IMR-90 (cell line): ENCODE data around the gene AXIN2.

ENCODE experiments used
- BHLHE40 ChIP-seq: fragments of 150-350 bp; IDR thresholded peaks from 2 replicates; pipeline ENCODE4 v1.6.1; 2016; ENCODE audit warnings: mild to moderate bottlenecking, low read depth, low read length
- CEBPB ChIP-seq: IDR thresholded peaks from 2 replicates; pipeline ENCODE4 v1.6.1; 2012; ENCODE audit warnings: low read depth, low read length, improper control_type of control experiment
- CHD1 ChIP-seq: IDR thresholded peaks from 2 replicates; pipeline ENCODE4 v1.6.1; 2012; ENCODE audit warnings: low read depth, low read length, improper control_type of control experiment
- CTCF ChIP-seq: conservative IDR thresholded peaks from 2 replicates; pipeline ENCODE4 v1.5.1; 2012; ENCODE audit warnings: mild to moderate bottlenecking, low read depth, low read length, improper control_type of control experiment
- MAFK ChIP-seq: IDR thresholded peaks from 2 replicates; pipeline ENCODE4 v1.6.1; 2012; ENCODE audit warnings: low read depth, low read length, improper control_type of control experiment
- MXI1 ChIP-seq: IDR thresholded peaks from 2 replicates; pipeline ENCODE4 v1.6.1; 2012; ENCODE audit warnings: low read depth, mild to moderate bottlenecking, low read length, moderate library complexity, borderline replicate concordance
- NFE2L2 ChIP-seq: fragments of 150-350 bp; IDR thresholded peaks from 2 replicates; pipeline ENCODE4 v1.6.1; 2016; ENCODE audit warnings: low read depth, mild to moderate bottlenecking, low read length
- POLR2A ChIP-seq: IDR thresholded peaks from 2 replicates; pipeline ENCODE4 v1.6.1; 2012; ENCODE audit warnings: mild to moderate bottlenecking, low read depth, low read length
- RAD21 ChIP-seq: IDR thresholded peaks from 2 replicates; pipeline ENCODE4 v1.6.1; 2012; ENCODE audit warnings: low read length, improper control_type of control experiment
- RCOR1 ChIP-seq: IDR thresholded peaks from 2 replicates; pipeline ENCODE4 v1.6.1; 2012; ENCODE audit warnings: mild to moderate bottlenecking, low read length, improper control_type of control experiment; ENCODE audit not compliant: insufficient replicate concordance
- RFX5 ChIP-seq: IDR thresholded peaks from 2 replicates; pipeline ENCODE4 v1.8.0; 2012; ENCODE audit warnings: low read depth, mild to moderate bottlenecking, low read length, moderate library complexity
- SMC3 ChIP-seq: fragments of 150-350 bp; IDR thresholded peaks from 2 replicates; pipeline ENCODE4 v1.6.1; 2016; ENCODE audit warnings: low read depth, mild to moderate bottlenecking, antibody characterized with exemption, low read length, moderate library complexity

DNA sequence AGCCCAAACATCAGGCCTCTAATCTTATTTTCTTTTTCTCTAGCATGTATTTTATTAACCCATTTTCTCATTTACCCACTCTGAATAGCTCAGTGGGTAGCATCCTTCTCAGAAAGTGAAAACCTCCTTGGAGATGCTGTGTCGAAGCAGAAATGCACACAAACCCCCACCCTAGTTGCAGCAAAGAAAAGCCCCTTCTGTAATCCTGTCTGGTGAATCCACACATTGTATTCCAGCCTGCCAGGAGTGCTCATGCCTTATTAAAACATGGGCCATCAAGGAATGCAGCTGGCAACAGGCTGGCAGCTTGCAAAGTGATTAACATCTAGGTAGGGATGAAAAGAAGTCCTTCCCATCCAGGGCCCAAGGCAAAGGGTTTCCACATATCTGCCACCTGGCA is 39.7 kb upstream of the AXIN2 start:
- TF ChIP-seq BHLHE40 (no peak), RAD21 (no peak), CTCF (no peak), SMC3 (no peak), POLR2A (no peak), RFX5 (no peak), MAFK (no peak), RCOR1 (no peak), NFE2L2 (no peak), CHD1 (no peak), CEBPB (no peak), MXI1 (no peak)
